UCSD-AML1 (cell line): ENCODE results near the gene RNASE13.
A peak's percentile ranks its signal among the peaks of the same experiment; 100 is the strongest.

Experiments
- DNase-seq: peaks from one replicate; lab custom pipeline; 2025; ENCODE audit not compliant: unreplicated experiment; lab: John Stamatoyannopoulos, UW

RNASE13 gene

GRCh38 chr14:21066882-21067502, 32.4 kb upstream of the RNASE13 start:
- no peak for DNase-seq

GRCh38 chr14:21063479-21063878, 28.9 kb upstream of the RNASE13 start:
- DNase-seq: no peak

- no peak for DNase-seq
Observed at GRCh38 chr14:21061347-21061668, 26.7 kb upstream of the RNASE13 start.

DNA sequence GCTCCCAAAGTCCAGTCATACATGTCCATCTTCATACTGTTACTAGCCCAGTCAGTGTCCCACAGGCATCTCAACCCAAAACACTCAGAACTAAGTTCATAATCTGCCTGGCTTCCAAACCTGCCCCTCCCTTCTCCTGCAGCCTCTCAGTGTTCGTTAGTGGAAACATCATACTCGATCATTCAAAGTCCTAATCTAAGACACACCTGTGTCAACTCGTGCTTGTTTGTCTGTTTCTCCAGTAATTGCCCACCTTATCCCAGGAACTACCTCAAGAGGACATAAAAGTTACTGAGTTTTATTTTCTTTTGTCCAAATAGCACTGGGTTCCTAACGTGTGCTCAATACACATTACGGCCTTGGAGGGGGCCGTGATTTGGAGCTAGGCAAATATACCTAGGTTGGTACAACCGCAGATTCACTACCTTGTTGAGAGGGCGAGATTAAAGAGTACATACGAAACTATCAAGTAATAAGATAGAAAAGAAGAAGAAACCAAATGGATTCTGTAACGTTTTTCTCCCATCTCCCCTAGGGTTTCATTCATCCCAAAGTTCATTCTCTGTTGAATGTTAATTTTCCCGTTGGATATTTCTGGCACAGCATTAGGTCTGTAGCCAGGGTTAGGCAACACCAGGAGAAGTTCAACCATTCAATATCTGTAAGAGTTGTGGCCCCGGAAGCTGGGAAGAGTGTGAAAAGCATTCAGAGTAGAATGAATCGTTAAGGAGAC, 26.2 kb upstream of the RNASE13 start:
- DNase-seq: no peak

- no peak for DNase-seq
Observed at GRCh38 chr14:21059842-21060613, 25.4 kb upstream of the RNASE13 start.

- DNase-seq: no peak
Observed at GRCh38 chr14:21058903-21059302, 24.3 kb upstream of the RNASE13 start.

DNA sequence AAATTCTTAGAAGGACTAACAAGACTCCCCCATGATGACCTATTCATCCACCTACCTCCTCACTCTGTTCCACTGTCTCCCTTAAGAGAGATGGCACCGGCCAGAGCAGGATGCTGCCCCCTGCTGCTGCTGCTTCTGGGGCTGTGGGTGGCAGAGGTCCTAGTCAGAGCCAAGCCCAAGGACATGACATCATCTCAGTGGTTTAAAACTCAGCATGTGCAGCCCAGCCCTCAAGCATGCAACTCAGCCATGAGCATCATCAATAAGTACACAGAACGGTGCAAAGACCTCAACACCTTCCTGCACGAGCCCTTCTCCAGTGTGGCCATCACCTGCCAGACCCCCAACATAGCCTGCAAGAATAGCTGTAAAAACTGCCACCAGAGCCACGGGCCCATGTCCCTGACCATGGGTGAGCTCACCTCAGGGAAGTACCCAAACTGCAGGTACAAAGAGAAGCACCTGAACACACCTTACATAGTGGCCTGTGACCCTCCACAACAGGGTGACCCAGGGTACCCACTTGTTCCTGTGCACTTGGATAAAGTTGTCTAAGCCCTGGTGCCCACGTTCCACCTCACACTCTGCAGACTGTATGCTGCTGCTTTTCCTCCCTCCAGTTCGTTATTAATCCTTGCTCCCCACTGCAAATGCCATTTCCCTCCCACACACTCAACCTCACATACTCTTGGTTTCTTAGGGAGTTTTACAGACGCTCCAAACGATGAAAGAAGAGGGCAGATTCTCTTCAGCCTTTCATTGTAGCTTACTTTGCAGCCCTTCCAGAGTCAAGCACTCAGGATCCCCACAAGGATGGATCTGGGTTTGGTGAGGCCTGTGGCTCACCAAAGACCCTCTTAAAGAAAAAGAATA, 23.4 kb upstream of the RNASE13 start, which contains the start of gene RNASE8:
Gene RNASE8 (plus strand): TSS at position 20 of the 873 bp plus-strand sequence. CDS start 71 bp downstream, at position 91.
- peak; percentile 39 for DNase-seq

- DNase-seq: peak; percentile 17
Observed at GRCh38 chr14:21056520-21057163, 22.0 kb upstream of the RNASE13 start.

GRCh38 chr14:21055432-21056117, 21.0 kb upstream of the RNASE13 start:
- DNase-seq: no peak

DNA sequence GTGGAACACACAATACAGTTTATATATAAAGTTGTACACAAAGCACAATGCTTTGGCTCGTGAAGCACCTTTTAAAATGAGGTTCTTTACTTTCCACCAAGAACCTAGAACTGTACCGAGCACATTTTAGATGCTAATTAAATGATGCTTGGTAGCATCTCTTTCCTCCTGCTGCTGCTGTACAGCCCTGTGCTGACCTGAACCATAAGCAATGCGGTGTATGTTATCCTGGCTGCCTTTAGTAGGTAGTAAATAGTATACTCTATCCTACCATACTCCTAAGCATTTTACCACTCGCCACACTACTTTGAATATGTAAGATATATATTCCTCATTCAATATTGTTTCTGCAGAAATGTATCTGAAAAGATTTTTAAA, 20.1 kb upstream of the RNASE13 start:
- no peak for DNase-seq

GRCh38 chr14:21054123-21054767, 19.6 kb upstream of the RNASE13 start:
- DNase-seq: no peak

GRCh38 chr14:21053184-21054122, 18.8 kb upstream of the RNASE13 start:
- no peak for DNase-seq

DNA sequence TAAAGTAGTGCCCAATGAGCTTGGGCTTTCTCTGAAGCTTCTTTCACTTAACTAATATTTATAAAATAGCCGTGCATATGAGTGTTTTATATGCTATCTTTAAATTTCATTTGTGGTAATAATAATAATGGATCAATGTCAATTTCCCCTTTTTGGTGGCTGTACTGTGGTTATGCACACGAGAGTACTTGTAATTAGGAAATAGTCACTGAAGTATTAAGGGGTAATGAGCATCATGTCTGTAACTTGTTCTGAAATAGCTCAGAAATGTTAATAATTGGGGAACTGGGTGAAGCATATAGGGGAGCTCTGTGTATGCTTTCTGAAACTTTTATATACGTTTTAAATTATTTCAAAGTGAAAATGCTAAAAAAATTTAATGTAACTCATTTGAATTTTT, 16.0 kb upstream of the RNASE13 start:
- no peak for DNase-seq

DNA sequence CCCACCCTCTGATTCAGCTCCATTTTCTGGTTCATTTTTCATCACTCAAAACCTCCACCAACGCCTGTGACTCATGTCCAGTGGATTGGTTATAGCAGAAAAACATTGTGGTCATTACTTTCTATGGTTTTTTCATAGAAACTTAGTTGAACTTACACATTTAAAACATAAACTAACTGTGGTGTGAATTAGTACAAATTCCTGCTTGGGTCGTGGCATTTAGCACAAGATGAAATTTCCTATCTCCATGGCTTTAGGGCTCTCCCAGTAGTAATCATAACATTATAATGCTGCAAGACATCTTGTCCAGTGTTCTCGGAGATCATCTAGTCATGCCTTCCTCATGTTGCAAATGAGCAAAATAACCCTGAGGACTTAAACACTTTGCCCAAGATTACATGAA, 14.7 kb upstream of the RNASE13 start:
- no peak for DNase-seq

GRCh38 chr14:21048638-21049037, 14.0 kb upstream of the RNASE13 start:
- no peak for DNase-seq

GRCh38 chr14:21047378-21047781, 12.8 kb upstream of the RNASE13 start:
- DNase-seq: no peak

DNA sequence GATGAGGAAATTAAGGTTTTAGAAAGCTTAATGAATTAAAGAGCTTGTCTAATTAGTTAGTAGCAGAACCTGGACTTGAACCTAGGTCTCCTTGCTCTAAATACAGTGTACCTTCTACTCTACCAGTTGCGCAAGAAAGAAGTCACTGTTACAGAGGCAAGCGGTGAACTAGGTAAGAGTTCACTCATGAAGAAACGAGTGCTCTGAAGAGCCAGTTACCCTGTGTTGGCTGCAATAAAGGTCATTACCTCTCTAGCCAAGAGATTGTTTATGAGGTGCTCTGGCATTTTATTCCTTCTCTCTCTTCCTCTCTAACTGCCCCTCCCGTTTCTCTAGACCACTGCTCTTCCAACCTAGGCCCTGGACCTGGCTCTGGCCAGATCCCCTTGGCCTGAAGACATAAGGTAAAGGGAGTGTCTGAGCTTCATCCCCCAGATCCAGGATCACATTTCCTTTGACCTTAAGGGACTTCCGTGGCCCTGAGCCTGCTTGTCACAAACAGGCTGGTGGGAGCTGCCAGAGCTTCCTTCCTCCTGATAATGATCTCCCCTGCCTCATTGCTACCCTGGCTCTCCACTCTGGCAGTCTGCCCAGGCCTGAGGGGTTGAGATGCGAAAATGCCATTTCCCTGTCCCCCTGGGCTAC, 9.5 kb upstream of the RNASE13 start:
- DNase-seq: peak; percentile 83

GRCh38 chr14:21043387-21043973, 8.9 kb upstream of the RNASE13 start:
- DNase-seq: no peak
